ENCODE data around the gene C13orf46. TPM values are rescaled to one million over a fixed set of nuclear protein-coding genes. Genes with fewer than 3 reads are reported as not detected.
A peak's percentile ranks its signal among the peaks of the same experiment; 100 is the strongest.

C13orf46 gene
- total RNA-seq, 4 donors from 2014 or later = not detected

DNA sequence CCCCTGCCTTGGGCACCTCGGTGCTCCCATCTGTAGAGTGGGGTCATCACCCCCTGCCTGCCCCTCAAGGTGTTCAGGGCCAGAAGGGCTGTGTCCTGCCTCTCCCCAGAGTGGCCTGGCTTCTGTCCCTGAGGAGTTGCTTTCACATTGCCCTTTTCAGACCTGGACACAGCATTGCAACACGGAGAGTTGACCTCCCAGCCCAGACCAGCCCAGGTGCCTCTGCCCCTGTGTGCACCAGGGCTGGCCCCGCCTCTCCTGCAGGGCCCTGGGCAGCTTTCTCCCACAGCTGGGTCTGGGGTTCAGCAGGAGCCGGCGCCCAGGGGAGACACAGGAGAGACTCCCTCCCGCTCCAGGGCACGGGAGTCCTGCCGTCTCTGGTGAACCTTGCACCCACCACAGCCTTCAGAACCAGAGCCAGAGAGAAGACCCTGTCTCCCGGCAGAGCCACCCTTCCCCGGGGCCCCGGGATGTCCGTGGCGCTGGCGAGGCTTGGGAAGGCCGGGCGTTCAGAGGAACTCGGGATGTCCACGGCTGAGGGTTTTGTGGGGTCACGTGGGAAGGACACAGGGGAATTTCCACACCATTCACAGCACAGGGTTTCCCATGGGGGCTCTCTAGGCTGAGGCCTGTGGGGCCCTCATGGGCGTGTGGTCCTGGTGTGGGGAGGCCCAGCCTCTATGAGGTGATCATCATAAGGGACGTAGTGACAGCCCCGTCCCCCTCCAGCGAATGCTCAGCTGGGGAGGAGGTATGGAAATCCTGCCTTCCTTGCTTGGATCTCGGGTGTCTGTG lies 23.2 kb downstream of the C13orf46 start:
- intact Hi-C loops (cut with DNase I) = no loop called here
- H3K4me1 ChIP-seq = peaks cover 10 to 29% (median 21%) of the 10 kb centered on the region in 3 donors
- H3K4me3 ChIP-seq = peak overlapping the region in 2 of 4 donors; percentile 0 to 40
- 40 to 47% methylated on average over 1 to 2 of the region's 24 CpGs for WGBS, 2 donors
- H3K27ac ChIP-seq = no peak overlapping the region
- peaks cover 0 to 6% (median 0%) of the 10 kb centered on the region in 4 donors for H3K27me3 ChIP-seq
- H3K9me3 ChIP-seq = no peaks in the 10 kb centered on the region
- TF ChIP-seq, protein P1, sequence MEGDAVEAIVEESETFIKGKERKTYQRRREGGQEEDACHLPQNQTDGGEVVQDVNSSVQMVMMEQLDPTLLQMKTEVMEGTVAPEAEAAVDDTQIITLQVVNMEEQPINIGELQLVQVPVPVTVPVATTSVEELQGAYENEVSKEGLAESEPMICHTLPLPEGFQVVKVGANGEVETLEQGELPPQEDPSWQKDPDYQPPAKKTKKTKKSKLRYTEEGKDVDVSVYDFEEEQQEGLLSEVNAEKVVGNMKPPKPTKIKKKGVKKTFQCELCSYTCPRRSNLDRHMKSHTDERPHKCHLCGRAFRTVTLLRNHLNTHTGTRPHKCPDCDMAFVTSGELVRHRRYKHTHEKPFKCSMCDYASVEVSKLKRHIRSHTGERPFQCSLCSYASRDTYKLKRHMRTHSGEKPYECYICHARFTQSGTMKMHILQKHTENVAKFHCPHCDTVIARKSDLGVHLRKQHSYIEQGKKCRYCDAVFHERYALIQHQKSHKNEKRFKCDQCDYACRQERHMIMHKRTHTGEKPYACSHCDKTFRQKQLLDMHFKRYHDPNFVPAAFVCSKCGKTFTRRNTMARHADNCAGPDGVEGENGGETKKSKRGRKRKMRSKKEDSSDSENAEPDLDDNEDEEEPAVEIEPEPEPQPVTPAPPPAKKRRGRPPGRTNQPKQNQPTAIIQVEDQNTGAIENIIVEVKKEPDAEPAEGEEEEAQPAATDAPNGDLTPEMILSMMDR (IDR thresholded peaks at IDR 0.05) = no peak
- no peak for TF ChIP-seq POLR2A (IDR thresholded peaks at IDR 0.05)
- H3K36me3 ChIP-seq = no peaks in the 10 kb centered on the region
- no peak for DNase-seq

- Histone ChIP-seq H3K4me3 (no peak overlapping the region), H3K36me3 (no peaks in the 10 kb centered on the region), H3K4me1 (peaks cover 10 to 29% (median 21%) of the 10 kb centered on the region in 3 donors), H3K9me3 (no peaks in the 10 kb centered on the region), H3K27me3 (peaks cover 0 to 6% (median 0%) of the 10 kb centered on the region in 4 donors), H3K27ac (no peak overlapping the region)
- no peak for DNase-seq
- WGBS, 2 donors = 75 to 93% methylated on average over 3 of the region's 5 CpGs
- no peak for TF ChIP-seq POLR2A (IDR thresholded peaks at IDR 0.05)
- TF ChIP-seq, protein P1 (IDR thresholded peaks at IDR 0.05) = no peak
- intact Hi-C loops (cut with DNase I) = no loop called here
Measured at GRCh38 chr13:113949546-113949945, 24.3 kb downstream of the C13orf46 start.

- H3K27me3 ChIP-seq = peaks cover 0 to 6% (median 0%) of the 10 kb centered on the region in 4 donors
- no peak for DNase-seq
- TF ChIP-seq, protein P1 (IDR thresholded peaks at IDR 0.05) = no peak
- no peak for TF ChIP-seq POLR2A (IDR thresholded peaks at IDR 0.05)
- peaks cover 10 to 29% (median 21%) of the 10 kb centered on the region in 3 donors for H3K4me1 ChIP-seq
- no peaks in the 10 kb centered on the region for H3K9me3 ChIP-seq
- 52 to 68% methylated on average over 9 to 12 of the region's 14 CpGs for WGBS, 2 donors
- H3K36me3 ChIP-seq = no peaks in the 10 kb centered on the region
- intact Hi-C loops (cut with DNase I) = no loop called here
- H3K4me3 ChIP-seq = no peak overlapping the region
- no peak overlapping the region for H3K27ac ChIP-seq
Measured at GRCh38 chr13:113948034-113948742, 25.7 kb downstream of the C13orf46 start.

DNA sequence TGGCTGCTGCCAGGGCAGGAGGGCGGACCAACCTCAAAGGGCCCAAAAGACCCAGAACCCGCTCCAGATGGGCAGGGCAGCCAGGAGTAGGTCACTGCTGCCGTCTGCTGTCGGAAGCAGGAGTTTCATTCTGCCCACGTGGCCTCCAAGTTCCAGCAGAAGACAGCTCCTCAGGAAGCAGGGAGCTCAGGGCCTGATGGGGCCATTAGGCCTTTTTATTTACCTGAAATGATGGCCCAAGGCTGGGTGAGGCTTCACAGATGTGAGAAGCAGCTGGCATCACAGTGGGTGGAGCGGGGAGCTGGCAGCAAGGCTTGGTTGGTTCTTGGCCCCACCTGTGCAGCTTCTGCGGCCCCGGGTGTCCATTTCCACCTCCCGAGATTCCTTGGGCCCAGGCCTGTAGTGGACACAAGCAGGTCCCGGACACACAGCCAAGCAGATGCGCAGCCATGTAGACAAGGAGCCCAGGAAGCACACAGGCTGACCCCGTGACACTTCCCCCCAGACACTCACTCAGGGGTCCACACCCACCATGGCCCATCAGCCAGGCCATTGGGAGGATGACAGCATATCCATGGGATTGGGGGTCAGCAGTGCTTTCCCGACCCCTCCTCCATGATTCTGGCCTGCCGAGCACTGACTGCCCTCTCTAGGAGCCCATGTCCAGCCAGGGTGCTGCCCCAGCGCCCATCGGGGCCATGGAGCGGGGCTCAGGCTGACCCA lies 26.4 kb downstream of the C13orf46 start:
- Histone ChIP-seq H3K36me3 (no peaks in the 10 kb centered on the region), H3K4me3 (no peak overlapping the region), H3K27me3 (peaks cover 0 to 3% (median 0%) of the 10 kb centered on the region in 4 donors), H3K4me1 (peaks cover 10 to 29% (median 21%) of the 10 kb centered on the region in 3 donors), H3K9me3 (no peaks in the 10 kb centered on the region), H3K27ac (no peak overlapping the region)
- intact Hi-C loops (cut with DNase I) = no loop called here
- no peak for TF ChIP-seq POLR2A (IDR thresholded peaks at IDR 0.05)
- TF ChIP-seq, protein P1 (IDR thresholded peaks at IDR 0.05) = peak; percentile 26 to 76 (median 66)
- DNase-seq = no peak
- 15 to 40% methylated on average over 4 of the region's 17 CpGs for WGBS, 2 donors

Measured in esophagus squamous epithelium (tissue), 5 donors.